Spleen (tissue), 11 donors: ENCODE measurements around the gene FLNB. TPM values are rescaled to one million over a fixed set of nuclear protein-coding genes. Genes with fewer than 3 reads are reported as not detected.

Source experiments
- DNase-seq: peaks from one replicate; pipeline ENCODE4 v3.0.0-alpha.2; 2020
- H3K27ac ChIP-seq, 8 donors: fragments of 200-600 bp; sonication (generic) in 7 of 8; 1 replicate in 4 of 8; 2 replicates in 4 of 8; pipeline versions ENCODE4 v1.5.0 to v1.8.0; 2016 to 2021; ENCODE audit warnings: inconsistent platforms in 4 of 8, mild to moderate bottlenecking in 4 of 8, moderate library complexity in 1 of 8
- H3K27me3 ChIP-seq, 7 donors: fragments of 200-600 bp; sonication (generic) in 6 of 7; replicated peaks in 1 of 7; 1 replicate in 4 of 7; 2 replicates in 3 of 7; pipeline versions ENCODE4 v1.5.0 to v1.8.0; 2016 to 2021; ENCODE audit warnings: inconsistent platforms in 3 of 7, mild to moderate bottlenecking in 1 of 7
- H3K36me3 ChIP-seq, 6 donors: fragments of 200-600 bp; sonication (generic) in 5 of 6; 1 replicate in 4 of 6; 2 replicates in 2 of 6; pipeline versions ENCODE4 v1.5.0 to v1.8.0; 2016 to 2021; ENCODE audit warnings: inconsistent platforms in 2 of 6
- H3K4me1 ChIP-seq, 6 donors: fragments of 200-600 bp; sonication (generic) in 5 of 6; 1 replicate in 3 of 6; 2 replicates in 3 of 6; pipeline versions ENCODE4 v1.5.0 to v1.8.0; 2016 to 2021; ENCODE audit warnings: inconsistent platforms in 3 of 6
- H3K4me3 ChIP-seq, 8 donors: fragments of 200-600 bp; sonication (generic) in 7 of 8; 1 replicate in 4 of 8; 2 replicates in 4 of 8; pipeline versions ENCODE4 v1.5.0 to v1.8.0; 2016 to 2021; ENCODE audit warnings: inconsistent platforms in 4 of 8, mild to moderate bottlenecking in 4 of 8, moderate library complexity in 2 of 8
- H3K9me3 ChIP-seq, 8 donors: fragments of 200-600 bp; sonication (generic) in 7 of 8; 1 replicate in 4 of 8; 2 replicates in 4 of 8; pipeline versions ENCODE4 v1.5.0 to v1.8.0; 2016 to 2021; ENCODE audit warnings: inconsistent platforms in 4 of 8
- CTCF ChIP-seq, 11 experiments: fragments of 200-600 bp in 7 of 11; fragments of 450-650 bp in 4 of 11; sonication (generic) in 4 of 11; IDR thresholded peaks in 8 of 11; conservative IDR thresholded peaks in 3 of 11; 1 replicate in 7 of 11; 2 replicates in 4 of 11; pipeline versions ENCODE4 v1.4.0 to v1.8.0; 2016 to 2021; ENCODE audit warnings: antibody characterized with exemption in 11 of 11, inconsistent platforms in 4 of 11, mild to moderate bottlenecking in 1 of 11
- POLR2A ChIP-seq, 3 donors: fragments of 450-650 bp; IDR thresholded peaks; one replicate each; pipeline ENCODE4 v1.5.1; 2017; ENCODE audit warnings: antibody characterized with exemption in 3 of 3, mild to moderate bottlenecking in 1 of 3
- POLR2AphosphoS5 ChIP-seq, 3 donors: sonication (generic); formaldehyde crosslinking; IDR thresholded peaks; one replicate each; pipeline ENCODE4 v1.5.1; 2017; ENCODE audit warnings: antibody characterized with exemption in 3 of 3
- WGBS, 5 donors: extraction: QIAGEN DNeasy Blood & Tissue Kit in 3 of 5; methylation state at CpG; one replicate each; pipeline versions ENCODE4 v1.1.5 to v1.1.7; 2013 to 2018; 5-methylcytosine and 5-hydroxymethylcytosine counted together
- intact Hi-C: fragments of 100-400 bp; cut with DNase I; formaldehyde crosslinking; loops from one replicate; pipeline ENCODE4 v1.15.0; 2023; ENCODE audit warnings: low total_unique reads
- polyA plus RNA-seq, 3 donors: library from polyadenylated mRNA; stranded (reverse); fragments of 200-250 nt; gene quantifications; one replicate each; pipeline ENCODE4 v1.2.1, GENCODE V29; 2013
- total RNA-seq, 7 donors: library from RNA; depleted of rRNA in 3 of 7; stranded (reverse); fragments of >200 nt in 3 of 7; fragmentation: NEBNext Ultra II Directional in 4 of 7; extraction: Animal tissue kit (Norgen Biotek cat#: 25700) in 4 of 7; gene quantifications; one replicate each; pipeline versions ENCODE4 v1.1.0 to v1.2.1, GENCODE V29; 2016 to 2021
- donor health status: healthy with polysubstance abuse.
- donor health status: DM: no; HTN: no; CAD: no; lungs with moderate emphysema.
- donor health status: DM: no; HTN: no; CAD: no.
- donor health status: Bipolar disorder and iron deficiency.
- donor health status: healthy.
- donor health status: DM: no; HTN: no; CAD: no.
- donor health status: DM: yes; HTN: yes; CAD: no.

The FLNB gene
- total and polyA plus RNA-seq, 10 donors = 38.9 to 163 (median 96.7) TPM

- intact Hi-C loops = no loop called here
- no peaks in the 10 kb centered on the region for H3K9me3 ChIP-seq
- no peaks in the 10 kb centered on the region for H3K36me3 ChIP-seq
- TF ChIP-seq CTCF (IDR thresholded peaks at IDR 0.05 in 8 of 11, conservative IDR thresholded peaks at IDR 0.05 in 3 of 11) (no peak), POLR2AphosphoS5 (IDR thresholded peaks at IDR 0.05) (no peak), POLR2A (IDR thresholded peaks at IDR 0.05) (no peak)
- no peak overlapping the region for H3K4me3 ChIP-seq
- 78 to 88% (median 82%) methylated on average over 9 of the region's 9 CpGs for WGBS, 5 donors
- H3K27me3 ChIP-seq = no peaks in the 10 kb centered on the region
- peaks cover 21 to 70% (median 41%) of the 10 kb centered on the region in 6 donors for H3K4me1 ChIP-seq
- H3K27ac ChIP-seq = peak overlapping the region in 3 of 8 donors; percentile 55 to 74 (median 65)
- no peak for DNase-seq
Measured at GRCh38 chr3:57982561-57983243, 25.5 kb upstream of the FLNB start.

- intact Hi-C loops = no loop called here
- DNase-seq = no peak
Measured at GRCh38 chr3:57983734-57984518, 24.3 kb upstream of the FLNB start.

GRCh38 chr3:57985176-57985983 lies 22.8 kb upstream of the FLNB start:
- intact Hi-C loops = no loop called here

More at GRCh38 chr3:57983734-57984518, 24.3 kb upstream of the FLNB start:
- 1 to 8% (median 2%) methylated on average over 5 of the region's 5 CpGs for WGBS, 5 donors
- Histone ChIP-seq H3K36me3 (no peaks in the 10 kb centered on the region), H3K9me3 (no peaks in the 10 kb centered on the region), H3K27me3 (no peaks in the 10 kb centered on the region), H3K4me3 (no peak overlapping the region), H3K27ac (peak overlapping the region; percentile 30 to 74 (median 48)), H3K4me1 (peaks cover 17 to 58% (median 35%) of the 10 kb centered on the region in 6 donors)
- TF ChIP-seq POLR2A (IDR thresholded peaks at IDR 0.05) (no peak), POLR2AphosphoS5 (IDR thresholded peaks at IDR 0.05) (peak in 1 of 3 donors; percentile 89), CTCF (IDR thresholded peaks at IDR 0.05 in 8 of 11, conservative IDR thresholded peaks at IDR 0.05 in 3 of 11) (no peak)

More at GRCh38 chr3:57985176-57985983, 22.8 kb upstream of the FLNB start:
- Histone ChIP-seq H3K27ac (no peak overlapping the region), H3K4me1 (peaks cover 17 to 50% (median 34%) of the 10 kb centered on the region in 6 donors), H3K27me3 (no peaks in the 10 kb centered on the region), H3K9me3 (no peaks in the 10 kb centered on the region), H3K36me3 (no peaks in the 10 kb centered on the region), H3K4me3 (no peak overlapping the region)
- WGBS, 5 donors = 78 to 89% (median 85%) methylated on average over 9 of the region's 9 CpGs
- TF ChIP-seq CTCF (IDR thresholded peaks at IDR 0.05 in 8 of 11, conservative IDR thresholded peaks at IDR 0.05 in 3 of 11) = no peak
- no peak for TF ChIP-seq POLR2AphosphoS5 (IDR thresholded peaks at IDR 0.05)
- no peak for TF ChIP-seq POLR2A (IDR thresholded peaks at IDR 0.05)
- DNase-seq = no peak
